Stomach smooth muscle (tissue), 2 donors: ENCODE results near the gene TMEM60.
A peak's percentile ranks its signal among the peaks of the same experiment; 100 is the strongest.

Experiments used
- H3K27ac ChIP-seq: one replicate; pipeline ENCODE4 v1.7.0; 2013; ENCODE audit warnings: mild to moderate bottlenecking, low read length, inconsistent platforms
- H3K27me3 ChIP-seq, 2 donors: one replicate each; pipeline ENCODE4 v1.7.0; 2013; ENCODE audit warnings: low read length in 2 of 2; ENCODE audit not compliant: insufficient read depth in 2 of 2, control insufficient read depth in 1 of 2
- H3K36me3 ChIP-seq, 2 donors: one replicate each; pipeline ENCODE4 v1.7.0; 2013; ENCODE audit warnings: low read length in 2 of 2; ENCODE audit not compliant: control insufficient read depth in 2 of 2, insufficient read depth in 2 of 2
- H3K4me1 ChIP-seq: one replicate; pipeline ENCODE4 v1.7.0; 2013; ENCODE audit warnings: low read length; ENCODE audit not compliant: control insufficient read depth, insufficient read depth
- H3K4me3 ChIP-seq, 2 donors: one replicate each; pipeline ENCODE4 v1.7.0; 2013; ENCODE audit warnings: low read length in 2 of 2
- H3K9ac ChIP-seq, 2 donors: one replicate each; pipeline ENCODE4 v1.7.0; 2013; ENCODE audit warnings: low read length in 2 of 2, mild to moderate bottlenecking in 1 of 2
- H3K9me3 ChIP-seq, 2 donors: one replicate each; pipeline ENCODE4 v1.7.0; 2013; ENCODE audit warnings: low read length in 2 of 2; ENCODE audit not compliant: control insufficient read depth in 2 of 2
- donor health status: healthy.
- donor health status: Pancreatic carcinoma.

Gene TMEM60

GRCh38 chr7:77812290-77812685, 14.1 kb upstream of the TMEM60 start:
- no peaks in the 10 kb centered on the region for H3K9me3 ChIP-seq
- no peak overlapping the region for H3K27ac ChIP-seq
- H3K4me1 ChIP-seq: no peaks in the 10 kb centered on the region
- H3K27me3 ChIP-seq: no peaks in the 10 kb centered on the region
- no peaks in the 10 kb centered on the region for H3K36me3 ChIP-seq
- H3K4me3 ChIP-seq: no peak overlapping the region
- no peak overlapping the region for H3K9ac ChIP-seq

GRCh38 chr7:77811516-77812289, 13.5 kb upstream of the TMEM60 start:
- Histone ChIP-seq H3K4me1 (no peaks in the 10 kb centered on the region), H3K4me3 (no peak overlapping the region), H3K9me3 (no peaks in the 10 kb centered on the region), H3K27ac (no peak overlapping the region), H3K27me3 (no peaks in the 10 kb centered on the region), H3K36me3 (no peaks in the 10 kb centered on the region), H3K9ac (no peak overlapping the region)

- Histone ChIP-seq H3K9me3 (no peaks in the 10 kb centered on the region), H3K27ac (no peak overlapping the region), H3K27me3 (no peaks in the 10 kb centered on the region), H3K36me3 (no peaks in the 10 kb centered on the region), H3K4me1 (no peaks in the 10 kb centered on the region), H3K9ac (no peak overlapping the region), H3K4me3 (no peak overlapping the region)
Measured at GRCh38 chr7:77808517-77808916, 10.3 kb upstream of the TMEM60 start.

- Histone ChIP-seq H3K27ac (no peak overlapping the region), H3K36me3 (no peaks in the 10 kb centered on the region), H3K9ac (no peak overlapping the region), H3K27me3 (no peaks in the 10 kb centered on the region), H3K4me3 (no peak overlapping the region), H3K4me1 (no peaks in the 10 kb centered on the region), H3K9me3 (no peaks in the 10 kb centered on the region)
Measured at GRCh38 chr7:77806425-77806824, 8.2 kb upstream of the TMEM60 start.

- no peak overlapping the region for H3K4me3 ChIP-seq
- no peak overlapping the region for H3K9ac ChIP-seq
- no peaks in the 10 kb centered on the region for H3K27me3 ChIP-seq
- H3K36me3 ChIP-seq: no peaks in the 10 kb centered on the region
- no peak overlapping the region for H3K27ac ChIP-seq
- peaks cover 6% of the 10 kb centered on the region for H3K4me1 ChIP-seq
- no peaks in the 10 kb centered on the region for H3K9me3 ChIP-seq
Measured at GRCh38 chr7:77802557-77803405, 4.5 kb upstream of the TMEM60 start.

- Histone ChIP-seq H3K36me3 (no peaks in the 10 kb centered on the region), H3K9me3 (no peaks in the 10 kb centered on the region), H3K4me3 (no peak overlapping the region), H3K27me3 (no peaks in the 10 kb centered on the region), H3K4me1 (peaks cover 16% of the 10 kb centered on the region), H3K27ac (no peak overlapping the region), H3K9ac (no peak overlapping the region)
Measured at GRCh38 chr7:77800730-77801129, 2.5 kb upstream of the TMEM60 start.

- no peaks in the 10 kb centered on the region for H3K27me3 ChIP-seq
- no peaks in the 10 kb centered on the region for H3K9me3 ChIP-seq
- H3K4me3 ChIP-seq: peak overlapping the region in 1 of 2 donors; percentile 98
- no peak overlapping the region for H3K27ac ChIP-seq
- no peaks in the 10 kb centered on the region for H3K36me3 ChIP-seq
- H3K4me1 ChIP-seq: peaks cover 16% of the 10 kb centered on the region
- H3K9ac ChIP-seq: peak overlapping the region in 1 of 2 donors; percentile 70
Measured at GRCh38 chr7:77800158-77800557, 1.9 kb upstream of the TMEM60 start.

- H3K4me1 ChIP-seq: peaks cover 16% of the 10 kb centered on the region
Measured at GRCh38 chr7:77799078-77799964, 1.1 kb upstream of the TMEM60 start.

GRCh38 chr7:77797734-77798393, 370 bp downstream of the TMEM60 start:
- H3K27me3 ChIP-seq: no peaks in the 10 kb centered on the region
- no peaks in the 10 kb centered on the region for H3K9me3 ChIP-seq
- peak overlapping the region; percentile 85 to 91 for H3K9ac ChIP-seq
- H3K4me1 ChIP-seq: peaks cover 16% of the 10 kb centered on the region
- peak overlapping the region; percentile 75 for H3K27ac ChIP-seq
- H3K4me3 ChIP-seq: peak overlapping the region; percentile 98
- peaks cover 3 to 7% of the 10 kb centered on the region in 2 donors for H3K36me3 ChIP-seq

More at GRCh38 chr7:77799078-77799964, 1.1 kb upstream of the TMEM60 start:
- H3K9ac ChIP-seq: peak overlapping the region; percentile 70 to 78
- no peaks in the 10 kb centered on the region for H3K27me3 ChIP-seq
- H3K27ac ChIP-seq: peak overlapping the region; percentile 53
- no peaks in the 10 kb centered on the region for H3K9me3 ChIP-seq
- H3K4me3 ChIP-seq: peak overlapping the region; percentile 63 to 98
- H3K36me3 ChIP-seq: peaks cover 0 to 3% of the 10 kb centered on the region in 2 donors

GRCh38 chr7:77796960-77797359, 1.3 kb downstream of the TMEM60 start:
- peaks cover 16% of the 10 kb centered on the region for H3K4me1 ChIP-seq
- H3K4me3 ChIP-seq: peak overlapping the region; percentile 98
- H3K9ac ChIP-seq: peak overlapping the region in 1 of 2 donors; percentile 91
- no peak overlapping the region for H3K27ac ChIP-seq
- peaks cover 3 to 7% of the 10 kb centered on the region in 2 donors for H3K36me3 ChIP-seq
- H3K9me3 ChIP-seq: no peaks in the 10 kb centered on the region
- no peaks in the 10 kb centered on the region for H3K27me3 ChIP-seq
